DMS79 (cell line): Measurements from ENCODE around the gene ZCWPW1.
"Not testable (repeated sequence)": the region's sequence is repeated elsewhere in the genome, so short reads cannot be mapped to it uniquely, and the experiment has no call there.

Experiments
- DNase-seq: peaks from one replicate; lab custom pipeline; 2025; lab: John Stamatoyannopoulos, UW

Gene ZCWPW1

GRCh38 chr7:100373261-100373831 is 55.2 kb downstream of the ZCWPW1 start, which contains the start of gene PILRA:
Gene PILRA, plus strand, starts transcription at chr7:100373487. Its CDS starts 170 bp downstream, at chr7:100373657.
- DNase-seq, result no peak

DNA sequence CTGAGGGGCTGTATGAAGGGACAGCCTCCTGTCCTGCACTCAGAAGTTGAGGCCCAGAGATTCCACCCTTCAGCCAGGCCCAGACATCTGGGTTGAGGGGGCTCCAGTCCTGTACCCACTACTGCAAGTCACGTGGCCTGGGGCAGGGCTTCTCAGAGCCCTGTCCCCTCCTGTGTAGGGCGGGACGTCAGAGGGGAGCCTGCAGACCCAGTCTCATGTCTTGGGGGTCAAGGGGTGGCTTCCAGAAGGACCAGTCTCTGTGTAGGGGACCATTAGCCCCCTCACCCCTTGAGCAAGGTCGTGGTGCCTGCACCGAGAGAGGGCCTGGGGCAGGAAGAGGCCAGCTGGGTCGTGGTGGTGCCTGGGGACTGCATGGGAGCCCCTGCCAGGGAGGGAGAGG is 55.8 kb downstream of the ZCWPW1 start:
- no peak for DNase-seq

DNA sequence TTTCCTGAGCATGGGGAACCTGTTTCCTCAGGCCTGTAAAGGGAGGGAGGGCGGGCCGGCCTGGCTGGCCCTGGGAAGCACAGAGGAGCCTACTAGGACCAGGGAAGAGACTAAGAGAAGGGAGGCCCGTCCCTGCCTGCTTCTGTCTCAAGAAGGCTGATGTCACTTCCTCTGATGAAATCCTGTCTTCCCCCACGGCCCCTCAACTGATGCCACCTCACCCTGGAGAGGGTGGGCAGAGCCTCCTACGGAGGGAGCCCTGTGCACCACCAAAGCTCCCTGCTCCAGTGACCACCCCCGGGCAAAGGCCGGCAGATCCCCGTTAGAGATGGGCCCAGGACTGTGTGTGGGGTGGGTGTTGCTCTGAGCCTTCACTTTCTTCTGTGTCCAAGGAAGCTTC is 56.2 kb downstream of the ZCWPW1 start:
- DNase-seq, result no peak

DNA sequence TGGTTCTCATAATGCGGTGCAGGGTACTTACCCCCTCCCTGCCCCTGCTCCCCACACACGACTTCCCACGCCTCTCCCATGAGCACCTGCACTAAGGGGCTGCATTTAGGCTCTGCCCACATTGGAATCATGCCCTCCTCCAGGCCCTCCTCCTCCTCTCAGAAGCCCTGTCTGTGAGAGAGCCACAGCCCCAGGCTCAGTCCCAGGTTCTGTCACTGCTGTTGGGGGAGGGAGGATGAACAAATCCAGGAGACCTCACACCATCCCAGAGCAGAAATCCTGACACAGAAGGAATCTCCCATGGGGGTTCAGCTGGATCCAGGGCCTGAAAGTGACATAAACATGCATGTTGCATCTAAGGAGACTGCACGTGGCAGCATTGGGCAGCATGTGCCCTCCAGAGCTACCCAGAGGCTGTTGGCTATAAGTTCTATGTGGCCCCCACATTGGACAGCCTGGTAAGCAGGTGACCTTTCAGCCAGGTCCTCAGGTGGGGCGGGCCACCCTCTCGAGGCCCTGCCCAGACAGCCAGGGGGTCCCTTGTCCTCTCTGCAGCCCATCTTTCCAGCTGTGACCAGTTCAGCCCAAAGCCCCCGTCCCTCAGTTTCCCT is 56.8 kb downstream of the ZCWPW1 start:
- no peak for DNase-seq

GRCh38 chr7:100370746-100371145 is 57.8 kb downstream of the ZCWPW1 start:
- no peak for DNase-seq

- DNase-seq, result no peak
Observed at GRCh38 chr7:100370303-100370702, 58.2 kb downstream of the ZCWPW1 start.

DNA sequence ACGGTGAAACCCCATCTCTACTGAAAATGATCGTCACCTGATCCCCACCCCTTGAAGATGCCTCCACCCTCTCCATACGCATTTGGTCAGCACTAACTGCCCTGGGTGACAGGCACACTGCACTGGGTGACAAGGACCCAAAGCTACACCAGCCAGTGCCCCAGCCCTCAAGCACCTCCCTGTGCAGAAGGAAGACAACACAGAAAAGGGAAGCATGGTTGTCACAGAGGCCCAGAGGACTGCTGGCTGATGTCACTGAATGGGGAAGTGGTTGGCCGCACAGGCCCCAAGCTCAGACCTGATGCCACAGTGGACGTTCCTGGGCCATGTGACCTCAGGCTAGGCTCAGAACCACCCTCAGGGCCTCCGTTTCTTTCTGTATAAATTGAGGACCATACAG is 59.4 kb downstream of the ZCWPW1 start:
- DNase-seq, result no peak

DNA sequence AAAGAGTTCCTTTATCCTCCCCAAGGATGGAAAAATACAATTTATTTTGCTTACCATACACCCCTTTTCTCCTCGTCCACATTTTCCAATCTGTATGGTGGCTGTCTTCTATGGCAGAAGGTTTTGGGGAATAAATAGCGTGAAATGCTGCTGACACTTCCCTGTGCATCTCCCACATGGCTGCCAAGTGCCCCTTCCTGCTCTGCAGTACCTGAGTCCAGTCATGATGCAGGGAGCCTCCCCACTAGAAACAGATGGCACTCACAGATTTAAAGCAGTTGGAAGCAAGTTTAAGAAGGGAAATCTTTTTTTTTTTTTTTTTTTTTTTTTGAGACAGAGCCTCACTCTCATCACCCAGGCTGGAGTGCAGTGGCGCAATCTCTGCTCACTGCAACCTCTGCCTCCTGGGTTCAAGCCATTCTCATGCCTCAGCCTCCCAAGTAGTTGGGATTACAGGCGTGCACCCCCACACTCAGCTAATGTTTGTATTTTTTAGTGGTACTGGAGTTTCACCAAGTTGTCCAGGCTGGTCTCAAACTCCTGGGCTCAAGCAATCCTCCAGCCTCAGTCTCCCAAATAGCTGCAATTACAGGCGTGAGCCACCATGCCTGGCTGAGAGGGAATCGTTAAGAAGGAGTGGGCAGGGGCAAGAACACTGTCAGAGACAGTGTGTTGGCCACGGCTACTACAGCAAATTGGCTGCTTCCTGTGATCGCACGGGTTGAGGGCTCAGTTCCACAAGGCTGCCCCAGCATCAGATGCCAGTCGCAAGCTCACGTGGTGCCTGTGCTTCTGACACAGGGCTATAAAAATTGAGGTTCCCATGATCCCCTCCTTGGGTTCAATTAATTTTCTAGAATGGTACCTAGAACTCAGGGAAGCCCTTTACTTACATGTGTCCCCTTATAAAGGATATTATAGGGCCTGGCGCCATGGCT is 60.6 kb downstream of the ZCWPW1 start:
- no peak for DNase-seq

DNA sequence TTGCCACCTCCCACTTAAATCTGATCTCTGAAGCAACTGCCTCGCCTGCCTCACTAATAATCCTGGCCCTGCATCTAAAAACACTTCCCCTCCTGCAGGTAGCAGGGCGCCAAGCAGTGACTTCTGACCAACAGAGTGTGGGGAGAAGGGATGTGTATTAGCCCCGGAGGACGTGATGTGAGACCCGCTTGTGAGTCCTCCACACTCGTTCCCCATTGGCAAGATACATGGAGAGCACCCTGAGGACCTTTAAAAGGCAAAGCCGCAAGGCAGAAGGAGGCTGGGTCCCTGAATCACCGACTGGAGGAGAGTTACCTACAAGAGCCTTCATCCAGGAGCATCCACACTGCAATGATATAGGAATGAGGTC is 61.3 kb downstream of the ZCWPW1 start:
- DNase-seq, result no peak

DNA sequence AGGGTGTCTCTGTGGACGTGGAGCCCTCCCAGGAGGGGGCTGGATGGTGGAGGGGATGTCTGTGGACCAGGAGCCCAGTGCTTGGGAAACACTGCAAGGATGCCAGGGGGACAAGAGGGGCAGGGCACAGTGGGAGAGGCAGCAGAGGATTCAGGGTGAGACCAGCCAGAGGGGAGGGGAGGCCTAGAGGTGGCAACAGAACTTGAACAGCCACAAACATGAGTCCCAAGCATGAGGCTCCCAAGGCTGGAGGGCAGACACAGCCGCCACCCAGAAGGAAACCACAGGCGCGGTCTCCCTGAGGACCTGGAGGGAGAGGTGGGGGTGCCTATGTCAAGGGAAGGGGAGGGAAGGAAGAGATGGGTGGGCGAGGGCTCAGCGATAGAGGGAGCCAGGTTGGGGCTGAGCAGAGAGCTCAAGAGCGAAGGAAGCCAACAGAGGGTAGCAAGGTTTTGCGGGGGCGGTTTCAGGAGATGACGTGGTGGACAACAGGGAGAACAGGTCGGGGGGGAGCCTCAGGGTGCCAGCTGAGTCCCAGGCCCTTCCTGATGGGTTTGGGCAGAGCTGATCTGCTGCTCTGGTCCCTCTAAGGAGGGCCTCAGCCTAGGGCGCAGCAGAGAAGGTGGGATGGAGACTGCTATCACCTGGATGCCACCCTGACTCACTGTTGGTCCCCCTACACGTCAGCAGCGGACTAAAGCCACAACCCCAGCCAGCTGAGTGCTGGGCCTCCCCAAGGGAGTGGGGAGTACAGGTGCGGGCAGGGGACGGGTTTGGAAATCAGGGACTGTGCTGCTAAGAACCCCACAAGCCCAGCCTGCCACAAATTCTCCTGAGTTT is 61.9 kb downstream of the ZCWPW1 start:
- no peak for DNase-seq

DNA sequence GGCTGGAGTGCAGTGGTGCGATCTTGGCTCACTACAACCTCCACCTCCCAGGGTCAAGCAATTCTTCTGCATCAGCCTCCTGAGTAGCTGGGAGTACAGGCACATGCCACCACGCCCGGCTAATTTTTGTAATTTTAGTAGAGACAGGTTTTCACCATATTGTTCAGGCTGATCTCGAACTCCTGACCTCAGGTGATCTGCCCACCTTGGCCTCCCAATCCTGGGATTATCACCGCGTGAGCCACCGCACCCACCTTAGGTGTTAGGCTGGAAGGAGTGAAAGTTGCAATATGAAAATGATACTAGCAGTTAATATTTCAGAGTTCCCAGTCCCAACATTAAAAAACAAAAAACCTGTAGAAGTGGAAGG is 62.5 kb downstream of the ZCWPW1 start:
- not testable (repeated sequence) for DNase-seq

DNA sequence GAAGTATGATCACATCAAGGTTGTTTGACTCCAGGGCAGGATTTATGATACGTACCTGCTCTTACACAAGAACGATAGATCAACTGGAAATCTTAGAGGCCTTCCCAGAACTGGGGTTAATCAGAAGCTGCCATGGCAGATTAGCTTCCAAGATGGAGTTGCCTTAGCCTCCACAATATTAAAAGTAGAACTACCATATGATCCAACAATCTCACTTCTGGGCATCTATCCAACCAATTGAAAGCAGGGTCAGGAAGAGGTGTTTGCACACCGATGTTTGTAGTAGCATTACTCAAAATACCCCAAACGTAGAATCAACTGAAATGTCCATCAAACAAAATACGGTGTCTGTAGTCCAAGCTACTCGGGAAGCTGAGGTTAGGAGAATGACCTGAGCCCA is 64.0 kb downstream of the ZCWPW1 start:
- no peak for DNase-seq

GRCh38 chr7:100363797-100364196 is 64.7 kb downstream of the ZCWPW1 start:
- not testable (repeated sequence) for DNase-seq

- DNase-seq, result no peak
Observed at GRCh38 chr7:100363098-100363497, 65.4 kb downstream of the ZCWPW1 start.

GRCh38 chr7:100360135-100360854 is 68.2 kb downstream of the ZCWPW1 start:
- DNase-seq, result no peak

- no peak for DNase-seq
Observed at GRCh38 chr7:100358857-100359212, 69.7 kb downstream of the ZCWPW1 start.

DNA sequence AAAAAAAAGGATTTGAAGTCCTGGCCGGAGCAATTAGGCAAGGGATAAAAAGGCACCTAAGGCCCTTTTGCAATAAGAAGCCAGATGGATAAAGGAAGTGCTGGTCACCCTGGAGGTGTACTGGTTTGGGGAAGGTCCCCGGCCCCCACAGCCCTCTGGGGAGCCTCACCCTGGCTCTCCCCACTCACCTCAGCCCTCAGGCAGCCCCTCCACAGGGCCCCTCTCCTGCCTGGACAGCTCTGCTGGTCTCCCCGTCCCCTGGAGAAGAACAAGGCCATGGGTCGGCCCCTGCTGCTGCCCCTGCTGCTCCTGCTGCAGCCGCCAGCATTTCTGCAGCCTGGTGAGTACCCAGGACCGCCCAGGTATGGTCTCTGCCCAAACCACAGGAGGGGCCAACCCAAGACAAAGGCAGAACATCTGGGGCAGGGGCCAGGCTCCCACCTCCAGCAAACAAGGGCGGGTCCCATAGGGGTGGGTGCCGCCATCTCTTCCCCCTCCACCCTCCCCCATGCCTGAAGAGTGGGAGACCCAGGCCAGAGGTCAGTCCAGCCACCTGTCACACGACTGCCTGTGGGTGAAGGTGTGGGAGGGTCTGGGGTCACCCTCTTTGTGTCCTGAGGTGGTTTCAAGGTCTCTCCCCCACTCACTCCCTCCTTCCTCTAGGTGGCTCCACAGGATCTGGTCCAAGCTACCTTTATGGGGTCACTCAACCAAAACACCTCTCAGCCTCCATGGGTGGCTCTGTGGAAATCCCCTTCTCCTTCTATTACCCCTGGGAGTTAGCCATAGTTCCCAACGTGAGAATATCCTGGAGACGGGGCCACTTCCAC is 70.3 kb downstream of the ZCWPW1 start, which contains the start of gene PILRB:
PILRB (plus strand) TSS at position 91 of the 830 bp plus-strand sequence; CDS start at position 277, 186 bp downstream.
- DNase-seq, result no peak

- DNase-seq, result no peak
Observed at GRCh38 chr7:100357131-100357561, 71.4 kb downstream of the ZCWPW1 start.

- DNase-seq, result no peak
Observed at GRCh38 chr7:100356416-100357068, 72.0 kb downstream of the ZCWPW1 start.
